Body of pancreas (tissue), 4 donors: ENCODE results near the gene S100A4. TPM values are rescaled to one million over a fixed set of nuclear protein-coding genes. Genes with fewer than 3 reads are reported as not detected.

Source experiments
- ATAC-seq: fragments of 150-250 bp; one replicate; pipeline ENCODE4 v1.9.1; 2016
- DNase-seq, 4 donors: peaks; one replicate each; pipeline ENCODE4 v3.0.0-alpha.2; 2019
- H3K27ac ChIP-seq, 4 donors: fragments of 200-600 bp; sonication (generic); 1 replicate in 3 of 4; 2 replicates in 1 of 4; pipeline versions ENCODE4 v1.5.1 to v1.6.1; 2016 to 2019; ENCODE audit warnings: mild to moderate bottlenecking in 1 of 4, mixed read lengths in 1 of 4, moderate library complexity in 1 of 4
- H3K27me3 ChIP-seq, 2 donors: fragments of 200-600 bp; sonication (generic); one replicate each; pipeline ENCODE4 v1.6.0; 2016; ENCODE audit warnings: mild to moderate bottlenecking in 1 of 2
- H3K36me3 ChIP-seq, 2 donors: fragments of 200-600 bp; sonication (generic); replicated peaks in 1 of 2; 2 replicates each; pipeline ENCODE4 v1.5.1; 2016; ENCODE audit warnings: low read depth in 2 of 2; ENCODE audit not compliant: insufficient read depth in 1 of 2
- H3K4me1 ChIP-seq: fragments of 200-600 bp; sonication (generic); one replicate; pipeline ENCODE4 v1.6.0; 2016
- H3K4me3 ChIP-seq, 2 donors: fragments of 200-600 bp; sonication (generic); 1 replicate in 1 of 2; 2 replicates in 1 of 2; pipeline ENCODE4 v1.5.1; 2016 to 2019
- H3K9me3 ChIP-seq, 3 donors: fragments of 200-600 bp; sonication (generic); 1 replicate in 2 of 3; 2 replicates in 1 of 3; pipeline ENCODE4 v1.5.1; 2016
- CTCF ChIP-seq, 7 experiments: fragments of 450-650 bp in 4 of 7; fragments of 200-600 bp in 3 of 7; sonication (generic) in 3 of 7; IDR thresholded peaks; one replicate each; pipeline ENCODE4 v1.5.1; 2016 to 2019; ENCODE audit warnings: antibody characterized with exemption in 7 of 7
- POLR2A ChIP-seq, 3 donors: fragments of 450-650 bp; IDR thresholded peaks; one replicate each; pipeline ENCODE4 v1.6.1; 2016; ENCODE audit warnings: antibody characterized with exemption in 3 of 3, mild to moderate bottlenecking in 2 of 3
- WGBS, 2 donors: methylation state at CpG; one replicate each; pipeline ENCODE4 v1.1.5; 2017; 5-methylcytosine and 5-hydroxymethylcytosine counted together
- intact Hi-C: fragments of 100-400 bp; cut with DNase I; formaldehyde crosslinking; loops from one replicate; pipeline ENCODE4 v1.15.1; 2023
- total RNA-seq, 2 donors: library from RNA; depleted of rRNA; stranded (reverse); fragments of >200 nt; gene quantifications; one replicate each; pipeline ENCODE4 v1.1.0, GENCODE V29; 2016

Gene S100A4
- total RNA-seq, 2 donors from 2014 or later = 49.5 to 81.7 TPM

- intact Hi-C loops = no loop called here
- ATAC-seq (no peak), DNase-seq (no peak)
- H3K27me3 ChIP-seq = no peaks in the 10 kb centered on the region
- H3K27ac ChIP-seq = peak overlapping the region in 3 of 4 donors; percentile 85 to 88 (median 86)
- 84 to 85% methylated on average over 9 of the region's 9 CpGs for WGBS, 2 donors
- no peaks in the 10 kb centered on the region for H3K9me3 ChIP-seq
- H3K4me3 ChIP-seq = no peak overlapping the region
- H3K4me1 ChIP-seq = peaks cover 45% of the 10 kb centered on the region
- TF ChIP-seq CTCF (IDR thresholded peaks at IDR 0.05) (no peak), POLR2A (IDR thresholded peaks at IDR 0.05) (no peak)
- H3K36me3 ChIP-seq = no peaks in the 10 kb centered on the region
These were observed 8.8 kb downstream of the S100A4 start for GRCh38 chr1:153536671-153537375.

GRCh38 chr1:153536012-153536670 is 9.5 kb downstream of the S100A4 start:
- intact Hi-C loops = no loop called here
- H3K4me3 ChIP-seq = peak overlapping the region; percentile 23 to 33
- TF ChIP-seq POLR2A (IDR thresholded peaks at IDR 0.05) (peak; percentile 26 to 84 (median 73)), CTCF (IDR thresholded peaks at IDR 0.05) (no peak)
- H3K4me1 ChIP-seq = peaks cover 45% of the 10 kb centered on the region
- no peaks in the 10 kb centered on the region for H3K36me3 ChIP-seq
- peak; percentile 63 to 83 (median 77) for DNase-seq
- 2 to 11% methylated on average over 5 to 38 of the region's 38 CpGs for WGBS, 2 donors
- H3K27me3 ChIP-seq = no peaks in the 10 kb centered on the region
- no peaks in the 10 kb centered on the region for H3K9me3 ChIP-seq
- peak; percentile 74 for ATAC-seq
- peak overlapping the region; percentile 77 to 88 (median 86) for H3K27ac ChIP-seq

GRCh38 chr1:153535242-153536011 is 10.2 kb downstream of the S100A4 start, which contains the start of gene S100A6:
TSS of gene S100A6 (minus strand) at chr1:153535991. CDS start at chr1:153535339, 652 bp downstream.
- H3K4me1 ChIP-seq = peaks cover 45% of the 10 kb centered on the region
- WGBS, 2 donors = 21 to 60% methylated on average over 1 to 18 of the region's 18 CpGs

GRCh38 chr1:153534925-153535241 is 10.7 kb downstream of the S100A4 start:
- intact Hi-C loops = no loop called here
- ATAC-seq (no peak), DNase-seq (no peak)
- Histone ChIP-seq H3K4me1 (peaks cover 45% of the 10 kb centered on the region), H3K4me3 (no peak overlapping the region), H3K27ac (peak overlapping the region; percentile 77 to 88 (median 86)), H3K27me3 (no peaks in the 10 kb centered on the region), H3K9me3 (no peaks in the 10 kb centered on the region), H3K36me3 (no peaks in the 10 kb centered on the region)
- TF ChIP-seq POLR2A (IDR thresholded peaks at IDR 0.05) = no peak
- WGBS, 2 donors = 84 to 93% methylated on average over 2 to 3 of the region's 3 CpGs

More at GRCh38 chr1:153535242-153536011, 10.2 kb downstream of the S100A4 start, which contains the start of gene S100A6:
- no peaks in the 10 kb centered on the region for H3K27me3 ChIP-seq
- H3K27ac ChIP-seq = peak within 1 kb of the TSS; percentile 77 to 88 (median 86)
- no peaks in the 10 kb centered on the region for H3K36me3 ChIP-seq
- DNase-seq (peak in 3 of 4 donors; percentile 42 to 57 (median 47)), ATAC-seq (peak; percentile 30)
- peak within 1 kb of the TSS; percentile 23 to 33 for H3K4me3 ChIP-seq
- no peaks in the 10 kb centered on the region for H3K9me3 ChIP-seq
- TF ChIP-seq CTCF (IDR thresholded peaks at IDR 0.05) (no peak), POLR2A (IDR thresholded peaks at IDR 0.05) (peak; percentile 21 to 68 (median 66))
- intact Hi-C loops = no loop called here
